HepG2 (cell line): ENCODE results near the gene RARA. TPM values are rescaled to one million over a fixed set of nuclear protein-coding genes. Genes with fewer than 3 reads are reported as not detected.

Experiments used
- ARNTL ChIP-seq: sonication (generic); formaldehyde crosslinking; IDR thresholded peaks from 2 replicates; pipeline ENCODE4 v1.4.0; 2020; ENCODE audit warnings: mild to moderate bottlenecking, missing genetic modification reagents
- ATAD3A ChIP-seq: sonication (generic); formaldehyde crosslinking; IDR thresholded peaks from 2 replicates; pipeline ENCODE4 v1.4.0; 2020; ENCODE audit warnings: missing genetic modification reagents
- CENPT ChIP-seq: sonication (generic); formaldehyde crosslinking; IDR thresholded peaks from 2 replicates; pipeline ENCODE4 v1.8.0; 2022; ENCODE audit warnings: low read depth, mild to moderate bottlenecking, moderate library complexity, missing genetic modification reagents
- HDAC1 ChIP-seq: sonication (generic); formaldehyde crosslinking; IDR thresholded peaks from 2 replicates; pipeline ENCODE4 v1.5.1; 2020; ENCODE audit warnings: mild to moderate bottlenecking, missing genetic modification reagents
- HOXA9 ChIP-seq: sonication (generic); formaldehyde crosslinking; IDR thresholded peaks from 2 replicates; pipeline ENCODE4 v1.8.1; 2022; ENCODE audit warnings: missing genetic modification reagents, mild to moderate bottlenecking, moderate library complexity, borderline replicate concordance
- KDM4B ChIP-seq: sonication (generic); formaldehyde crosslinking; IDR thresholded peaks from 2 replicates; pipeline ENCODE4 v1.4.0; 2020; ENCODE audit warnings: missing genetic modification reagents
- MAFF ChIP-seq: IDR thresholded peaks from 2 replicates; pipeline ENCODE4 v1.6.1; 2011; ENCODE audit warnings: low read depth, low read length, improper control_type of control experiment
- MXD3 ChIP-seq: IDR thresholded peaks from 2 replicates; pipeline ENCODE4 v1.6.1; 2016; ENCODE audit warnings: mild to moderate bottlenecking, missing biosample characterization, missing genetic modification reagents
- MXD4 ChIP-seq: IDR thresholded peaks from 2 replicates; pipeline ENCODE4 v1.6.1; 2016; ENCODE audit warnings: mild to moderate bottlenecking, missing biosample characterization, missing genetic modification reagents
- MYPOP ChIP-seq: sonication (generic); formaldehyde crosslinking; IDR thresholded peaks from 2 replicates; pipeline ENCODE4 v1.8.1; 2023; ENCODE audit warnings: mild to moderate bottlenecking, moderate library complexity, missing genetic modification reagents
- PAWR ChIP-seq: sonication (generic); formaldehyde crosslinking; IDR thresholded peaks from 2 replicates; pipeline ENCODE4 v1.4.0; 2020; ENCODE audit warnings: missing genetic modification reagents, mild to moderate bottlenecking, borderline replicate concordance
- RAD51 ChIP-seq: fragments of 450-650 bp; IDR thresholded peaks from 2 replicates; pipeline ENCODE4 v1.6.1; 2016; ENCODE audit warnings: borderline replicate concordance
- SAFB2 ChIP-seq: sonication (generic); formaldehyde crosslinking; IDR thresholded peaks from 2 replicates; pipeline ENCODE4 v1.5.1; 2020; ENCODE audit warnings: missing genetic modification reagents, low read depth, mild to moderate bottlenecking, borderline replicate concordance
- SALL1 ChIP-seq: sonication (generic); formaldehyde crosslinking; IDR thresholded peaks from 2 replicates; pipeline ENCODE4 v1.8.0; 2022; ENCODE audit warnings: mild to moderate bottlenecking, missing genetic modification reagents
- THYN1 ChIP-seq: sonication (generic); formaldehyde crosslinking; IDR thresholded peaks from 2 replicates; pipeline ENCODE4 v1.8.1; 2023; ENCODE audit warnings: low read depth, mild to moderate bottlenecking, moderate library complexity, missing genetic modification reagents, borderline replicate concordance
- ZBED4 ChIP-seq: sonication (generic); formaldehyde crosslinking; IDR thresholded peaks from 2 replicates; pipeline ENCODE4 v1.4.0; 2020; ENCODE audit warnings: missing genetic modification reagents, borderline replicate concordance
- ZFP91 ChIP-seq: sonication (generic); formaldehyde crosslinking; IDR thresholded peaks from 2 replicates; pipeline ENCODE4 v1.9.0; 2022; ENCODE audit warnings: missing genetic modification reagents, mild to moderate bottlenecking, borderline replicate concordance
- ZNF121 ChIP-seq: sonication (generic); formaldehyde crosslinking; IDR thresholded peaks from 2 replicates; pipeline ENCODE4 v1.5.0; 2020; ENCODE audit warnings: mild to moderate bottlenecking, missing genetic modification reagents
- ZNF350 ChIP-seq: sonication (generic); formaldehyde crosslinking; IDR thresholded peaks from 2 replicates; pipeline ENCODE4 v1.4.0; 2020; ENCODE audit warnings: mild to moderate bottlenecking, low read depth, missing genetic modification reagents, borderline replicate concordance
- ZNF607 ChIP-seq: sonication (generic); formaldehyde crosslinking; IDR thresholded peaks from 2 replicates; pipeline ENCODE4 v1.5.1; 2020; ENCODE audit warnings: missing genetic modification reagents, mild to moderate bottlenecking, borderline replicate concordance
- polyA plus RNA-seq, 8 experiments: library from polyadenylated mRNA; depleted of rRNA in 3 of 8; stranded (reverse) in 7 of 8; unstranded in 1 of 8; fragments of >200 nt; fragmentation: Illumina TruSeq in 4 of 8; extraction: Trizol in 4 of 8; gene quantifications; 2 replicates each; pipeline versions ENCODE4 v1.2.1 to v1.2.3, GENCODE V29; 2011 to 2016; ENCODE audit warnings: low read depth in 4 of 8, missing spikeins in 1 of 8, mixed read lengths in 1 of 8; ENCODE audit not compliant: insufficient read depth in 1 of 8
- total RNA-seq, 5 experiments: library from RNA; depleted of rRNA; stranded (reverse); fragments of >200 nt; fragmentation: Illumina TruSeq; extraction: Trizol; gene quantifications; 2 replicates each; pipeline ENCODE4 v1.2.3, GENCODE V29; 2016; ENCODE audit warnings: low read depth in 1 of 5

The RARA gene
- total and polyA plus RNA-seq, 2 of the 13 experiments (the other 11 are each of a cell fraction or from before 2014, with no cell fraction given), result 6.4 to 8.6 TPM

GRCh38 chr17:40345161-40345993 lies 36.4 kb downstream of the RARA start (continued):
- TF ChIP-seq MXD4 (CRISPR knock-in tag) (peak; percentile 67), MAFF (no peak), PAWR (CRISPR knock-in tag) (no peak; the same call in 1 of the 2 replicates), HOXA9 (CRISPR knock-in tag) (no peak), ARNTL (peak; percentile 70), CENPT (peak; percentile 62; the same call in 1 of the 2 replicates), MYPOP (CRISPR knock-in tag) (peak; percentile 75; the same call in 1 of the 2 replicates), RAD51 (no peak), ATAD3A (no peak; the same call in none of the 2 replicates), ZNF121 (peak; percentile 73), THYN1 (CRISPR knock-in tag) (no peak), HDAC1 (CRISPR knock-in tag) (peak; percentile 78), ZNF607 (CRISPR knock-in tag) (no peak; the same call in 1 of the 2 replicates), ZFP91 (CRISPR knock-in tag) (peak; percentile 93; the same call in 1 of the 2 replicates), KDM4B (no peak), ZBED4 (CRISPR knock-in tag) (peak; percentile 62; the same call in 1 of the 2 replicates), MXD3 (CRISPR knock-in tag) (peak; percentile 62; the same call in 1 of the 2 replicates), ZNF350 (CRISPR knock-in tag) (peak; percentile 87), SALL1 (CRISPR knock-in tag) (peak; percentile 82), SAFB2 (CRISPR knock-in tag) (peak; percentile 95; the same call in 1 of the 2 replicates)
